Suprapubic skin (tissue), 3 donors: ENCODE data around the gene NDP.

ENCODE experiments used
- CTCF ChIP-seq, 2 donors: fragments of 200-600 bp in 1 of 2; fragments of 450-650 bp in 1 of 2; sonication (generic) in 1 of 2; IDR thresholded peaks; one replicate each; pipeline ENCODE4 v1.5.1; 2016 to 2019; ENCODE audit warnings: antibody characterized with exemption in 2 of 2, mild to moderate bottlenecking in 1 of 2, moderate library complexity in 1 of 2
- POLR2A ChIP-seq, 2 donors: fragments of 450-650 bp; IDR thresholded peaks; one replicate each; pipeline ENCODE4 v1.6.1; 2017; ENCODE audit warnings: antibody characterized with exemption in 2 of 2, mild to moderate bottlenecking in 2 of 2, moderate library complexity in 2 of 2

- TF ChIP-seq CTCF (IDR thresholded peaks at IDR 0.05): no peak
- no peak for TF ChIP-seq POLR2A (IDR thresholded peaks at IDR 0.05)
Observed at GRCh38 chrX:43974741-43975465, 1.7 kb upstream of the NDP start.
